Stimulated activated CD4-positive, alpha-beta T cell treated with anti-CD3 and anti-CD28 coated beads, Interleukin-2, amount 100 ng/mL, for 4 hours (primary cell): ENCODE measurements around the gene BICRA.

ENCODE experiments used
- DNase-seq: peaks from one replicate; pipeline ENCODE4 v3.0.0-alpha.2; 2020; ENCODE audit warnings: low read depth

BICRA gene

GRCh38 chr19:47750752-47751151 lies 141.8 kb downstream of the BICRA start:
- no peak for DNase-seq

- no peak for DNase-seq
These were observed 143.7 kb downstream of the BICRA start for GRCh38 chr19:47752440-47753211.
